Progenitor cell of endocrine pancreas (in vitro differentiated cells): Measurements from ENCODE around the gene KCNJ6. TPM values are rescaled to one million over a fixed set of nuclear protein-coding genes. Genes with fewer than 3 reads are reported as not detected.
A peak's percentile ranks its signal among the peaks of the same experiment; 100 is the strongest.

Experiments
- DNase-seq: peaks from one replicate; pipeline ENCODE4 v3.0.0; 2021; ENCODE audit warnings: low spot score; ENCODE audit not compliant: unreplicated experiment
- H3K27ac Mint-ChIP-seq: 2 replicates; pipeline ENCODE4 v1.8.0; 2021; ENCODE audit warnings: mild to moderate bottlenecking, moderate library complexity, mixed read lengths
- H3K27me3 Mint-ChIP-seq: 2 replicates; pipeline ENCODE4 v1.8.0; 2021; ENCODE audit warnings: mixed read lengths
- H3K36me3 Mint-ChIP-seq: 2 replicates; pipeline ENCODE4 v1.8.0; 2022; ENCODE audit warnings: mixed read lengths; ENCODE audit not compliant: insufficient read depth
- H3K4me1 Mint-ChIP-seq: 2 replicates; pipeline ENCODE4 v1.8.0; 2021; ENCODE audit warnings: low read depth, mixed read lengths
- H3K4me3 Mint-ChIP-seq: 2 replicates; pipeline ENCODE4 v1.8.0; 2021; ENCODE audit warnings: low read depth, mild to moderate bottlenecking, moderate library complexity, mixed read lengths
- H3K9me3 Mint-ChIP-seq: 2 replicates; pipeline ENCODE4 v1.8.0; 2021; ENCODE audit warnings: low read depth, mixed read lengths
- total RNA-seq: library from RNA; stranded (reverse); gene quantifications from 2 replicates; pipeline ENCODE4 v1.2.1, GENCODE V29; 2021
- TF ChIP-seq, protein P1 (sequence below): fragments of 200-600 bp; sonication (generic); IDR thresholded peaks from one replicate; pipeline ENCODE4 v1.5.0; 2021; ENCODE audit warnings: antibody characterized with exemption, mild to moderate bottlenecking; ENCODE audit not compliant: unreplicated experiment

KCNJ6 gene
- total RNA-seq, 1 donor from 2014 or later = 3.3 TPM

GRCh38 chr21:37563641-37564340 is 352.5 kb downstream of the KCNJ6 start:
- TF ChIP-seq, protein P1, sequence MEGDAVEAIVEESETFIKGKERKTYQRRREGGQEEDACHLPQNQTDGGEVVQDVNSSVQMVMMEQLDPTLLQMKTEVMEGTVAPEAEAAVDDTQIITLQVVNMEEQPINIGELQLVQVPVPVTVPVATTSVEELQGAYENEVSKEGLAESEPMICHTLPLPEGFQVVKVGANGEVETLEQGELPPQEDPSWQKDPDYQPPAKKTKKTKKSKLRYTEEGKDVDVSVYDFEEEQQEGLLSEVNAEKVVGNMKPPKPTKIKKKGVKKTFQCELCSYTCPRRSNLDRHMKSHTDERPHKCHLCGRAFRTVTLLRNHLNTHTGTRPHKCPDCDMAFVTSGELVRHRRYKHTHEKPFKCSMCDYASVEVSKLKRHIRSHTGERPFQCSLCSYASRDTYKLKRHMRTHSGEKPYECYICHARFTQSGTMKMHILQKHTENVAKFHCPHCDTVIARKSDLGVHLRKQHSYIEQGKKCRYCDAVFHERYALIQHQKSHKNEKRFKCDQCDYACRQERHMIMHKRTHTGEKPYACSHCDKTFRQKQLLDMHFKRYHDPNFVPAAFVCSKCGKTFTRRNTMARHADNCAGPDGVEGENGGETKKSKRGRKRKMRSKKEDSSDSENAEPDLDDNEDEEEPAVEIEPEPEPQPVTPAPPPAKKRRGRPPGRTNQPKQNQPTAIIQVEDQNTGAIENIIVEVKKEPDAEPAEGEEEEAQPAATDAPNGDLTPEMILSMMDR = no peak
- Mint-ChIP-seq H3K27me3 (peaks cover 4% of the 10 kb centered on the region), H3K27ac (peak overlapping the region; percentile 89), H3K36me3 (no peaks in the 10 kb centered on the region), H3K4me3 (peak overlapping the region; percentile 60), H3K4me1 (peaks cover 3% of the 10 kb centered on the region), H3K9me3 (peaks cover 1% of the 10 kb centered on the region)
- DNase-seq = peak; percentile 28

- TF ChIP-seq, protein P1 = no peak
- DNase-seq = no peak
- Mint-ChIP-seq H3K27ac (no peak overlapping the region), H3K9me3 (peaks cover 4% of the 10 kb centered on the region), H3K4me3 (peak overlapping the region; percentile 21), H3K36me3 (no peaks in the 10 kb centered on the region), H3K4me1 (peaks cover 3% of the 10 kb centered on the region), H3K27me3 (peaks cover 4% of the 10 kb centered on the region)
These were observed 353.2 kb downstream of the KCNJ6 start for GRCh38 chr21:37562920-37563640.

DNA sequence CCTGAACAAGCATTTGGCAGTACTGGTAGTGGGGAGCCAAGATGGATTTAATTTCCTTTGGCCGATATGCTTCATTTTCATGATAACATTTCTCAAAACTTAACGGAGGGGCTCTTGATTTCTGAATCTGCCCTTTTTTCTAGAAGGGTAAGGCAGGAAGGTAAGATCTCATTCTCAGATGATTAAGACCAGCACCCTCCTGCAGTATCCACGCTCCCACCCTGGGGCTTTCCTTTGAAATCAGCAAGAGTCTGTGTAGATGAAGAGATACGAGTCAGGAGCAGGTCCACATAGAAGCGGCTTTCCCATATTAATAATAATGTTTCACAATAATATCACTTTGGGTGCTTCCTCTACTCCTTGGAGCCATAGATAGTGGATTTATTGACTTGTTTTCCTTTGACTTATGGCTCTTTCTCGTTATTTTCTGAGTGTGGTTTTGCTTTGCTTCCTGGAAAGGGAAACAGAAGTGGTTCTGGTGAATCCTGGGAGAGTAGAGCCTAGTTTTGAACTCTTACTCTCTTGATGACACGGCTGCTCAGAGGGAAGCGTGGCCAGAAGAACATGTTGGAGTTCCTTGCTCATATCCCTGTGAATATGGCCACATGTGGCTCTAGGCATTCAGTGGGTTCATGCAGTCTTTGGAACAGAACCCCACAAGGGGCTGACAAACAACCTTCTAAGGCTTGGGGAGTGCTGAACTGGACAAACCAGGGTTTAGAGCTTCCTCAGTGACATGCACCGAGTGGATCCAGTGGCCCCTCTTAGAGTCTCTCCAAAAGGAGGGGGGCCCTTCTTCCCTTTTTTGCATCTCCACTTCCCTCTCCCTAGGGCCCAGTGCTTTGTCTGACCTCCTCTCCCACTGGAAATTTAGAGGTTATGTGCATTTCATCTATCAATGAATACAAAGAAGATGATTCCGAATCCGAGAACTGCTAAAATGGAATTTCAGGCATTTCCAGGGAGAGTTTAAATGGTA is 354.0 kb downstream of the KCNJ6 start:
- TF ChIP-seq, protein P1 = no peak
- peaks cover 3% of the 10 kb centered on the region for H3K4me1 Mint-ChIP-seq
- peaks cover 4% of the 10 kb centered on the region for H3K9me3 Mint-ChIP-seq
- no peak overlapping the region for H3K27ac Mint-ChIP-seq
- H3K4me3 Mint-ChIP-seq = no peak overlapping the region
- H3K36me3 Mint-ChIP-seq = no peaks in the 10 kb centered on the region
- H3K27me3 Mint-ChIP-seq = peaks cover 4% of the 10 kb centered on the region
- no peak for DNase-seq

DNA sequence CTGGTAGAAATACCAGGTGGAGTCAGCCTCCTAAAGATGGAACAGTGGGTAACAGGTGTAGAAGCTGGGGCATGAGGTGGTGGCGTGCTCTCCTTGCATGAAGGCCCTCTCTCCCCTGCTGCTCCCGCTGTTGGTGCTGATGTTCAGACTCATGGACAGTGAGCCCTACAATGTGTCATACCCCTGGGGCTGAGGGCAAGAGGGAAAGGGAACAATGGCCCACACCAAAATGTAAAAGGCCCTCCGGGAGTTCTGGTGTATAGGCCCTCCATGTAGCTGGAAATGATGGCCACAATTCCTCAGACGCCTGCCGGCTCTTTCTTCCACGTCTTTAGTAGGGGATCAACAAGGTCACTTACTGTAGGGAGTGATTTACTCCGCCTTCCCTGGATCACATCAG is 354.8 kb downstream of the KCNJ6 start:
- TF ChIP-seq, protein P1 = no peak
- H3K36me3 Mint-ChIP-seq = no peaks in the 10 kb centered on the region
- peaks cover 4% of the 10 kb centered on the region for H3K27me3 Mint-ChIP-seq
- no peak for DNase-seq
- no peak overlapping the region for H3K27ac Mint-ChIP-seq
- no peak overlapping the region for H3K4me3 Mint-ChIP-seq
- peaks cover 3% of the 10 kb centered on the region for H3K4me1 Mint-ChIP-seq
- peaks cover 4% of the 10 kb centered on the region for H3K9me3 Mint-ChIP-seq

GRCh38 chr21:37560385-37560784 is 355.9 kb downstream of the KCNJ6 start:
- TF ChIP-seq, protein P1 = no peak
- H3K27ac Mint-ChIP-seq = no peak overlapping the region
- DNase-seq = no peak
- no peak overlapping the region for H3K4me3 Mint-ChIP-seq
- no peaks in the 10 kb centered on the region for H3K36me3 Mint-ChIP-seq
- H3K9me3 Mint-ChIP-seq = peaks cover 4% of the 10 kb centered on the region
- H3K27me3 Mint-ChIP-seq = peaks cover 4% of the 10 kb centered on the region
- peaks cover 12% of the 10 kb centered on the region for H3K4me1 Mint-ChIP-seq
